ENCODE results near the gene TRPM5. TPM values are rescaled to one million over a fixed set of nuclear protein-coding genes. Genes with fewer than 3 reads are reported as not detected.

Gene TRPM5
- polyA plus RNA-seq, 12 donors: 0.03 to 0.08 (median 0.05) TPM; not detected in 7

- DNase-seq: no peak
These were observed 26.9 kb upstream of the TRPM5 start for GRCh38 chr11:2471048-2471803.

- no peak for DNase-seq
These were observed 26.2 kb upstream of the TRPM5 start for GRCh38 chr11:2470495-2470894.

- DNase-seq: no peak
These were observed 24.3 kb upstream of the TRPM5 start for GRCh38 chr11:2468363-2469235.

GRCh38 chr11:2467695-2468055, 23.4 kb upstream of the TRPM5 start:
- no peak for DNase-seq

- DNase-seq: no peak
These were observed 22.8 kb upstream of the TRPM5 start for GRCh38 chr11:2466869-2467694.

- DNase-seq: no peak
These were observed 21.9 kb upstream of the TRPM5 start for GRCh38 chr11:2466069-2466801.

GRCh38 chr11:2465202-2466068, 21.1 kb upstream of the TRPM5 start:
- no peak for DNase-seq

GRCh38 chr11:2464451-2465165, 20.3 kb upstream of the TRPM5 start:
- no peak for DNase-seq

GRCh38 chr11:2463766-2464277, 19.5 kb upstream of the TRPM5 start:
- DNase-seq: no peak

GRCh38 chr11:2462986-2463765, 18.9 kb upstream of the TRPM5 start:
- DNase-seq: no peak

- no peak for DNase-seq
These were observed 18.2 kb upstream of the TRPM5 start for GRCh38 chr11:2462543-2462985.

GRCh38 chr11:2461956-2462542, 17.7 kb upstream of the TRPM5 start:
- DNase-seq: no peak

- no peak for DNase-seq
These were observed 17.1 kb upstream of the TRPM5 start for GRCh38 chr11:2461253-2461955.

- no peak for DNase-seq
These were observed 16.4 kb upstream of the TRPM5 start for GRCh38 chr11:2460540-2461252.

GRCh38 chr11:2459796-2460531, 15.7 kb upstream of the TRPM5 start:
- DNase-seq: no peak

Data from muscle of arm (tissue), 12 donors.